AG04449 (cell line): ENCODE measurements around the gene TSNAXIP1.
A peak's percentile ranks its signal among the peaks of the same experiment; 100 is the strongest.

Experiments
- CTCF ChIA-PET: fragments of 350-600 bp; formaldehyde crosslinking; extraction: SDS; loops from one replicate; lab custom pipeline; 2021; ENCODE audit warnings: antibody characterized with exemption; lab: Yijun Ruan, JAX
- POLR2A ChIA-PET: fragments of 400-600, 350-600 bp; formaldehyde crosslinking; extraction: SDS; loops from one replicate; lab custom pipeline; 2020; ENCODE audit warnings: antibody characterized with exemption, inconsistent platforms; lab: Yijun Ruan, JAX
- DNase-seq: peaks from one replicate; pipeline ENCODE4 v3.0.0-alpha.2; 2010; ENCODE audit warnings: low read depth, low spot score
- H3K4me3 ChIP-seq: 2 replicates; pipeline ENCODE4 v1.5.1; 2011; ENCODE audit warnings: low read depth, mild to moderate bottlenecking, control low read depth, low read length
- TF ChIP-seq, protein P1 (sequence below): IDR thresholded peaks from one replicate; pipeline ENCODE4 v1.5.1; 2011; ENCODE audit warnings: mild to moderate bottlenecking, moderate library complexity, low read length, control low read depth, inconsistent platforms; ENCODE audit not compliant: insufficient read depth; ENCODE audit errors: missing control alignments

TSNAXIP1 gene

GRCh38 chr16:67806428-67807147 lies at the start of gene TSNAXIP1, which contains the start of gene RANBP10:
Gene TSNAXIP1 (plus strand): TSS chr16:67806889. CDS start chr16:67807150, 261 bp downstream.
Gene RANBP10 (minus strand): TSS chr16:67806560. CDS start chr16:67806536, 24 bp downstream.
- CTCF ChIA-PET = interaction anchor here (0.8 to 2.6 kb wide), 6 partner anchors 9 to 139 kb away, joined by 3 to 52 read pairs (median 6); no protein-coding TSS in a partner anchor
- H3K4me3 ChIP-seq = peak within 1 kb of the TSS; percentile 98
- POLR2A ChIA-PET = interaction anchor here (0.6 to 1.6 kb wide), 7 partner anchors 10 to 976 kb away, joined by 3 to 7 read pairs (median 3); partner anchors contain the start of gene NAE1
- DNase-seq = peak; percentile 92
- TF ChIP-seq, protein P1, sequence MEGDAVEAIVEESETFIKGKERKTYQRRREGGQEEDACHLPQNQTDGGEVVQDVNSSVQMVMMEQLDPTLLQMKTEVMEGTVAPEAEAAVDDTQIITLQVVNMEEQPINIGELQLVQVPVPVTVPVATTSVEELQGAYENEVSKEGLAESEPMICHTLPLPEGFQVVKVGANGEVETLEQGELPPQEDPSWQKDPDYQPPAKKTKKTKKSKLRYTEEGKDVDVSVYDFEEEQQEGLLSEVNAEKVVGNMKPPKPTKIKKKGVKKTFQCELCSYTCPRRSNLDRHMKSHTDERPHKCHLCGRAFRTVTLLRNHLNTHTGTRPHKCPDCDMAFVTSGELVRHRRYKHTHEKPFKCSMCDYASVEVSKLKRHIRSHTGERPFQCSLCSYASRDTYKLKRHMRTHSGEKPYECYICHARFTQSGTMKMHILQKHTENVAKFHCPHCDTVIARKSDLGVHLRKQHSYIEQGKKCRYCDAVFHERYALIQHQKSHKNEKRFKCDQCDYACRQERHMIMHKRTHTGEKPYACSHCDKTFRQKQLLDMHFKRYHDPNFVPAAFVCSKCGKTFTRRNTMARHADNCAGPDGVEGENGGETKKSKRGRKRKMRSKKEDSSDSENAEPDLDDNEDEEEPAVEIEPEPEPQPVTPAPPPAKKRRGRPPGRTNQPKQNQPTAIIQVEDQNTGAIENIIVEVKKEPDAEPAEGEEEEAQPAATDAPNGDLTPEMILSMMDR = no peak

DNA sequence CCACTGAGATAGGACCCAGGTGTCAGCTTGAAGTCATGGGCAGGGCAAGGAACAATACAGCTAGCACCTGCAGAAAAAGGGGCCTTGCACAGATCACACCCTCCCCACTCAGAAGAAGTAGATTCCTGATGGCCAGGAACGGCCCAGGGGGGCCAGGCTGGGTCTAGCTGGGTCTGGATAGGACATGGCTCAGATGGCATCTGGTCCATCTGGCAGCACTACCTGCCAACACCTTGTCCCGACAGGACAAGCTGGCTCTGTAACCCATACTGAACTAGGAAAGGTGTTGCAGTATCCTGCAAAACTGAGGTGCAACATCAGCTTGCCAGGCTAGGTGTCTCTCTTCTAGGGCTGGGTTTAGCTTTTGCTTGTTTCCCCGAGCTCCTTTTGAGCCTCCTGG lies 48.7 kb upstream of the TSNAXIP1 start:
- no peak overlapping the region for H3K4me3 ChIP-seq
- TF ChIP-seq, protein P1 = no peak
- DNase-seq = no peak
- ChIA-PET POLR2A (no interaction called here), CTCF (interaction anchor here (0.8 to 1.2 kb wide), 2 partner anchors 19 to 35 kb away, joined by 3 read pairs; no protein-coding TSS in a partner anchor)

DNA sequence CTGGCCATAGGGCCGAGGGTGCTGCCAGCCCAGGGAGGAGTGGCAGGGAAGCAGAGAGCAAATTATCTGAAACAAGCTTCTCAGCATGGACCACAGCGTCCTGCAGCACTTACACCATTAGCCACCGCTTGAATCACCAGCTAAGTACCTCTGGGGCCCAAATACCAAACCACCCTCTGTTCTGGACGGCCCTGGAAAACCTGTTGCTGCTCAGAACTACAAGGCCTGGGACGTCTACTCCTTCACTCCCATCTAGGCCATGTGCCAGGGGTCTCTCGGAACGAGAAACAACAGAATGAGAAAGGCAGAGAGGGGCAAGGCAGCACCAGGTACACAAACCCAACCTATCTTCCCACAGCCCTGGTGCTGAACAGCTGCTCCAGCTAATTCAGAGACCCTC lies 47.7 kb upstream of the TSNAXIP1 start:
- POLR2A ChIA-PET = interaction anchor here (1.1 kb wide), 1 partner anchor 40 kb away, joined by 4 read pairs; the partner anchor contains the start of gene GFOD2
- no peak overlapping the region for H3K4me3 ChIP-seq
- TF ChIP-seq, protein P1 = no peak
- CTCF ChIA-PET = interaction anchor here (0.8 to 2.1 kb wide), 3 partner anchors 19 to 238 kb away, joined by 3 to 5 read pairs (median 3); no protein-coding TSS in a partner anchor
- no peak for DNase-seq

- CTCF ChIA-PET = interaction anchor here (1.8 to 2.1 kb wide), 2 partner anchors 56 to 239 kb away, joined by 5 to 8 read pairs; no protein-coding TSS in a partner anchor
- DNase-seq = no peak
- no peak overlapping the region for H3K4me3 ChIP-seq
- TF ChIP-seq, protein P1 = no peak
- POLR2A ChIA-PET = no interaction called here
Measured at GRCh38 chr16:67760206-67760955, 46.3 kb upstream of the TSNAXIP1 start.

DNA sequence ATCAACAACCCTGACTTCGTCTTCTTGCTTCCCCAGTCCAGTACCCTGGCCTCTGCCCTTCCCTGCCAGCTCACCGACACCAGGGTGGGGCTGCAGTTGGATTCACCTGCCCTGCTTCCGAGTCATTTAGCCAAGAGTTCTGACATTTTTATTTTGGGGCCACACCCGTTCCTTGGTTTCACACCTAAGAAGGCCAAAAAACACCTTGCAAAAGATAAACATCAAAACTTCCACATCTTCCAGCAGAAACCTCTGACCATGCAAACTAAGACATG lies 45.8 kb upstream of the TSNAXIP1 start:
- TF ChIP-seq, protein P1 = no peak
- POLR2A ChIA-PET = no interaction called here
- CTCF ChIA-PET = interaction anchor here (0.6 to 1.8 kb wide), 2 partner anchors 30 to 55 kb away, joined by 3 to 8 read pairs; no protein-coding TSS in a partner anchor

DNA sequence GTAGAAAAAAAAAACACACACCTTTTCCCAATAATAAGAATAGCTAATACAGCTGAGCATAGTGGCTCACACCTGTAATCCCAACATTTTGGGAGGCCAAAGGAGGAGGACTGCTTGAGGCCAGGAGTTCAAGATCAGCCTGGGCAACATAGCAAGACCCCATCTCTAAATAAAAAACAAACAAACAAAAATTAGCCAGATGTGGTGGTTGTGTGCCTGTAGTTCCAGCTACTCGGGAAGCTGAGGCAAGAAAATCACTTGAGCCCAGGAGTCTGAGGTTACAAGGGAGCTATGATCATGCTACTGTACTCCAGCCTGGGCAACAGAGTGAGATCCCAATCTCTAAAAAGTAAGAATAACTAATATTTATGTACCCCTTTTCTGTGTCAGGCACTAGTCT lies 44.8 kb upstream of the TSNAXIP1 start:
- ChIA-PET POLR2A (no interaction called here), CTCF (no interaction called here)
- TF ChIP-seq, protein P1 = no peak
- H3K4me3 ChIP-seq = no peak overlapping the region
- DNase-seq = no peak

More for the DNA sequence above, 45.8 kb upstream of the TSNAXIP1 start:
- no peak for DNase-seq
- no peak overlapping the region for H3K4me3 ChIP-seq
